Colonic mucosa (tissue), 4 donors: ENCODE results near the gene MCMBP. TPM values are rescaled to one million over a fixed set of nuclear protein-coding genes. Genes with fewer than 3 reads are reported as not detected.
"Not testable (repeated sequence)": the region's sequence is repeated elsewhere in the genome, so short reads cannot be mapped to it uniquely, and the experiment has no call there.

Source experiments
- DNase-seq: peaks from one replicate; pipeline ENCODE4 v3.0.0-alpha.2; 2020
- H3K27ac ChIP-seq: fragments of 200-600 bp; one replicate; pipeline ENCODE4 v1.8.0; 2021
- H3K27me3 ChIP-seq: fragments of 200-600 bp; one replicate; pipeline ENCODE4 v1.8.0; 2021
- H3K36me3 ChIP-seq: fragments of 200-600 bp; one replicate; pipeline ENCODE4 v1.8.0; 2021
- H3K4me1 ChIP-seq: fragments of 200-600 bp; one replicate; pipeline ENCODE4 v1.8.0; 2021; ENCODE audit warnings: mild to moderate bottlenecking
- H3K4me3 ChIP-seq: fragments of 200-600 bp; one replicate; pipeline ENCODE4 v1.8.0; 2021
- H3K9ac ChIP-seq, 2 donors: one replicate each; pipeline ENCODE4 v1.7.0; 2013; ENCODE audit warnings: control low read depth in 2 of 2, low read depth in 2 of 2, low read length in 2 of 2
- H3K9me3 ChIP-seq: fragments of 200-600 bp; one replicate; pipeline ENCODE4 v1.8.0; 2021
- CTCF ChIP-seq: fragments of 200-600 bp; IDR thresholded peaks from one replicate; pipeline ENCODE4 v1.8.0; 2022; ENCODE audit warnings: antibody characterized with exemption, mild to moderate bottlenecking
- intact Hi-C: fragments of 100-400 bp; cut with DNase I; formaldehyde crosslinking; loops from one replicate; pipeline ENCODE4 v1.14.1; 2022
- total RNA-seq, 2 donors: library from RNA; stranded (reverse); fragmentation: NEBNext Ultra II Directional in 1 of 2; extraction: Animal tissue kit (Norgen Biotek cat#: 25700) in 1 of 2; gene quantifications; one replicate each; pipeline ENCODE4 v1.2.1, GENCODE V29; 2021
- donor health status: healthy.
- donor health status: DM: no; HTN: no; CAD: no.
- donor health status: DM: no; HTN: no; CAD: no.

The MCMBP gene
- total RNA-seq, 2 donors from 2014 or later: 46.7 to 56.4 TPM

GRCh38 chr10:119801176-119801575 lies 71.5 kb downstream of the MCMBP start:
- no peak overlapping the region for H3K4me3 ChIP-seq
- no peak for TF ChIP-seq CTCF
- peaks cover 4% of the 10 kb centered on the region for H3K36me3 ChIP-seq
- no peak for DNase-seq
- no peak overlapping the region for H3K27ac ChIP-seq
- intact Hi-C loops: no loop called here
- no peak overlapping the region for H3K9ac ChIP-seq
- no peaks in the 10 kb centered on the region for H3K9me3 ChIP-seq
- H3K4me1 ChIP-seq: no peaks in the 10 kb centered on the region
- H3K27me3 ChIP-seq: no peaks in the 10 kb centered on the region

GRCh38 chr10:119796039-119796438 lies 76.6 kb downstream of the MCMBP start:
- H3K4me1 ChIP-seq: no peaks in the 10 kb centered on the region
- no peaks in the 10 kb centered on the region for H3K27me3 ChIP-seq
- no peaks in the 10 kb centered on the region for H3K36me3 ChIP-seq
- H3K4me3 ChIP-seq: no peak overlapping the region
- no peaks in the 10 kb centered on the region for H3K9me3 ChIP-seq
- TF ChIP-seq CTCF: no peak
- H3K27ac ChIP-seq: no peak overlapping the region
- intact Hi-C loops: no loop called here
- no peak overlapping the region for H3K9ac ChIP-seq
- no peak for DNase-seq

- H3K9ac ChIP-seq, H3K4me1 ChIP-seq, H3K27ac ChIP-seq, H3K9me3 ChIP-seq, H3K27me3 ChIP-seq, H3K4me3 ChIP-seq, intact Hi-C loops, H3K36me3 ChIP-seq, DNase-seq: not testable (repeated sequence)
Measured at GRCh38 chr10:119795101-119795500, 77.5 kb downstream of the MCMBP start.

- TF ChIP-seq CTCF: no peak
- Histone ChIP-seq H3K36me3 (no peaks in the 10 kb centered on the region), H3K4me3 (no peak overlapping the region), H3K27me3 (no peaks in the 10 kb centered on the region), H3K4me1 (no peaks in the 10 kb centered on the region), H3K27ac (no peak overlapping the region), H3K9me3 (no peaks in the 10 kb centered on the region), H3K9ac (no peak overlapping the region)
- intact Hi-C loops: no loop called here
- DNase-seq: no peak
Measured at GRCh38 chr10:119786117-119786769, 86.4 kb downstream of the MCMBP start.

GRCh38 chr10:119784340-119785067 lies 88.1 kb downstream of the MCMBP start:
- no peaks in the 10 kb centered on the region for H3K4me1 ChIP-seq
- no peak for TF ChIP-seq CTCF
- H3K36me3 ChIP-seq: no peaks in the 10 kb centered on the region
- H3K4me3 ChIP-seq: no peak overlapping the region
- no peak for DNase-seq
- no peaks in the 10 kb centered on the region for H3K9me3 ChIP-seq
- H3K9ac ChIP-seq: no peak overlapping the region
- H3K27me3 ChIP-seq: no peaks in the 10 kb centered on the region
- H3K27ac ChIP-seq: no peak overlapping the region
- intact Hi-C loops: no loop called here

GRCh38 chr10:119783665-119784027 lies 89.0 kb downstream of the MCMBP start:
- TF ChIP-seq CTCF: no peak
- Histone ChIP-seq H3K27ac (no peak overlapping the region), H3K9ac (no peak overlapping the region), H3K36me3 (no peaks in the 10 kb centered on the region), H3K4me3 (no peak overlapping the region), H3K27me3 (no peaks in the 10 kb centered on the region), H3K9me3 (no peaks in the 10 kb centered on the region), H3K4me1 (no peaks in the 10 kb centered on the region)
- no peak for DNase-seq
- intact Hi-C loops: no loop called here
